ENCODE results near the gene MET.

GRCh38 chr7:116740755-116741462 is 68.9 kb downstream of the MET start:
- TF ChIP-seq CTCF (IDR thresholded peaks at IDR 0.05) (no peak), EP300 (IDR thresholded peaks at IDR 0.05) (no peak), POLR2A (IDR thresholded peaks at IDR 0.05) (no peak), POLR2AphosphoS5 (IDR thresholded peaks at IDR 0.05) (no peak)
